ENCODE data around the gene PDHX.

PDHX gene

GRCh38 chr11:35015621-35016387 is 99.4 kb downstream of the PDHX start:
- Histone ChIP-seq H3K27ac (ENCODE audit: low read length) (no peak overlapping the region), H3K4me3 (ENCODE audit: low read depth in 1 of 2, low read length in 2 of 2) (no peak overlapping the region), H3K9ac (ENCODE audit: low read depth, low read length) (no peak overlapping the region), H4K20me1 (ENCODE audit: insufficient read depth, low read length) (no peaks in the 10 kb centered on the region), H3K4me1 (ENCODE audit: insufficient read depth, low read length) (no peaks in the 10 kb centered on the region), H3K27me3 (ENCODE audit: insufficient read depth, low read length, poor library complexity) (no peaks in the 10 kb centered on the region), H3K36me3 (ENCODE audit: insufficient read depth, low read length) (no peaks in the 10 kb centered on the region), H3K79me2 (ENCODE audit: insufficient read depth, low read length) (no peaks in the 10 kb centered on the region), H3K4me2 (ENCODE audit: insufficient read depth, low read length) (no peak overlapping the region), H2AFZ (ENCODE audit: low read depth, low read length) (no peak overlapping the region), H3K9me3 (ENCODE audit: insufficient read depth, low read length, severe bottlenecking) (no peaks in the 10 kb centered on the region)
- DNase-seq (no peak), ATAC-seq (ENCODE audit: insufficient read depth, low read depth) (no peak)
- TF ChIP-seq EZH2 (IDR thresholded peaks at IDR 0.05; ENCODE audit: borderline replicate concordance, low read depth, low read length, severe bottlenecking) (no peak), CTCF (IDR thresholded peaks at IDR 0.05; ENCODE audit: borderline replicate concordance, extremely low read depth, low read length, poor library complexity, severe bottlenecking) (no peak)

GRCh38 chr11:35016916-35017315 is 100.5 kb downstream of the PDHX start:
- H3K9me3 ChIP-seq (ENCODE audit: insufficient read depth, low read length, severe bottlenecking) = no peaks in the 10 kb centered on the region
- no peak overlapping the region for H3K4me3 ChIP-seq (ENCODE audit: low read depth in 1 of 2, low read length in 2 of 2)
- H4K20me1 ChIP-seq (ENCODE audit: insufficient read depth, low read length) = no peaks in the 10 kb centered on the region
- no peak overlapping the region for H2AFZ ChIP-seq (ENCODE audit: low read depth, low read length)
- no peaks in the 10 kb centered on the region for H3K36me3 ChIP-seq (ENCODE audit: insufficient read depth, low read length)
- no peaks in the 10 kb centered on the region for H3K4me1 ChIP-seq (ENCODE audit: insufficient read depth, low read length)
- H3K9ac ChIP-seq (ENCODE audit: low read depth, low read length) = no peak overlapping the region
- no peaks in the 10 kb centered on the region for H3K27me3 ChIP-seq (ENCODE audit: insufficient read depth, low read length, poor library complexity)
- H3K4me2 ChIP-seq (ENCODE audit: insufficient read depth, low read length) = no peak overlapping the region
- ATAC-seq (ENCODE audit: insufficient read depth, low read depth) (no peak), DNase-seq (no peak)
- H3K79me2 ChIP-seq (ENCODE audit: insufficient read depth, low read length) = no peaks in the 10 kb centered on the region
- no peak for TF ChIP-seq EZH2 (IDR thresholded peaks at IDR 0.05; ENCODE audit: borderline replicate concordance, low read depth, low read length, severe bottlenecking)
- no peak for TF ChIP-seq CTCF (IDR thresholded peaks at IDR 0.05; ENCODE audit: borderline replicate concordance, extremely low read depth, low read length, poor library complexity, severe bottlenecking)
- no peak overlapping the region for H3K27ac ChIP-seq (ENCODE audit: low read length)

- no peaks in the 10 kb centered on the region for H3K36me3 ChIP-seq (ENCODE audit: insufficient read depth, low read length)
- H3K27me3 ChIP-seq (ENCODE audit: insufficient read depth, low read length, poor library complexity) = no peaks in the 10 kb centered on the region
- DNase-seq = no peak
- H3K4me2 ChIP-seq (ENCODE audit: insufficient read depth, low read length) = no peak overlapping the region
- no peak overlapping the region for H3K4me3 ChIP-seq (ENCODE audit: low read depth in 1 of 2, low read length in 2 of 2)
- H3K79me2 ChIP-seq (ENCODE audit: insufficient read depth, low read length) = no peaks in the 10 kb centered on the region
- TF ChIP-seq EZH2 (IDR thresholded peaks at IDR 0.05; ENCODE audit: borderline replicate concordance, low read depth, low read length, severe bottlenecking) (no peak), CTCF (IDR thresholded peaks at IDR 0.05; ENCODE audit: borderline replicate concordance, extremely low read depth, low read length, poor library complexity, severe bottlenecking) (no peak)
- no peaks in the 10 kb centered on the region for H3K4me1 ChIP-seq (ENCODE audit: insufficient read depth, low read length)
- no peaks in the 10 kb centered on the region for H3K9me3 ChIP-seq (ENCODE audit: insufficient read depth, low read length, severe bottlenecking)
- H3K9ac ChIP-seq (ENCODE audit: low read depth, low read length) = no peak overlapping the region
- no peak overlapping the region for H2AFZ ChIP-seq (ENCODE audit: low read depth, low read length)
- no peak for ATAC-seq (ENCODE audit: insufficient read depth, low read depth)
- H3K27ac ChIP-seq (ENCODE audit: low read length) = no peak overlapping the region
- no peaks in the 10 kb centered on the region for H4K20me1 ChIP-seq (ENCODE audit: insufficient read depth, low read length)
Measured at GRCh38 chr11:35017528-35018342, 101.3 kb downstream of the PDHX start.

All from DND-41 (cell line).